Neural cell (in vitro differentiated cells): ENCODE data around the gene KLHDC9. TPM values are rescaled to one million over a fixed set of nuclear protein-coding genes. Genes with fewer than 3 reads are reported as not detected.

Experiments used
- H2AFZ ChIP-seq: fragments of 200-600, 300-800 bp; sonication (generic), shearing (Covaris generic); 2 replicates; pipeline ENCODE4 v1.6.0; 2014; ENCODE audit warnings: low read depth, mild to moderate bottlenecking, antibody characterized with exemption, low read length, moderate library complexity
- H3F3A ChIP-seq: fragments of 200-600 bp; shearing (Covaris generic); 2 replicates; pipeline ENCODE4 v1.6.1; 2016; ENCODE audit warnings: mild to moderate bottlenecking, moderate library complexity, mixed read lengths, antibody characterized with exemption, low read length; ENCODE audit not compliant: insufficient read depth, poor library complexity, severe bottlenecking
- H3K27ac ChIP-seq: fragments of 200-600, 300-800 bp; sonication (generic), shearing (Covaris generic); 2 replicates; pipeline ENCODE4 v1.5.1; 2014; ENCODE audit warnings: mild to moderate bottlenecking, low read length, moderate library complexity
- H3K27me3 ChIP-seq: fragments of 300-800, 200-600 bp; sonication (generic), shearing (Covaris generic); 2 replicates; pipeline ENCODE4 v1.6.0; 2014; ENCODE audit warnings: mild to moderate bottlenecking, low read depth, low read length, moderate library complexity; ENCODE audit not compliant: insufficient read depth
- H3K36me3 ChIP-seq: fragments of 300-800, 200-600 bp; sonication (generic), shearing (Covaris generic); 2 replicates; pipeline ENCODE4 v1.5.1; 2014; ENCODE audit warnings: mild to moderate bottlenecking, antibody characterized with exemption, low read length, moderate library complexity; ENCODE audit not compliant: insufficient read depth
- H3K4me2 ChIP-seq: fragments of 300-800, 200-600 bp; sonication (generic), shearing (Covaris generic); 2 replicates; pipeline ENCODE4 v1.6.0; 2014; ENCODE audit warnings: mild to moderate bottlenecking, low read length
- H3K4me3 ChIP-seq: fragments of 300-800, 200-600 bp; sonication (generic), shearing (Covaris generic); 2 replicates; pipeline ENCODE4 v1.5.1; 2014; ENCODE audit warnings: mild to moderate bottlenecking, low read length, moderate library complexity
- H3K79me2 ChIP-seq: fragments of 200-600 bp; shearing (Covaris generic); replicated peaks from 2 replicates; pipeline ENCODE4 v1.6.0; 2014; ENCODE audit warnings: mild to moderate bottlenecking, low read length, moderate library complexity; ENCODE audit not compliant: insufficient read depth
- H3K9ac ChIP-seq: fragments of 300-800, 200-600 bp; sonication (generic), shearing (Covaris generic); 2 replicates; pipeline ENCODE4 v1.6.1; 2016; ENCODE audit warnings: mild to moderate bottlenecking, low read length, mixed read lengths
- H3K9me2 ChIP-seq: fragments of 200-600 bp; shearing (Covaris generic); 2 replicates; pipeline ENCODE4 v1.6.1; 2016; ENCODE audit warnings: mild to moderate bottlenecking, low read length, mixed read lengths; ENCODE audit not compliant: insufficient read depth
- H3K9me3 ChIP-seq: fragments of 200-600, 300-800 bp; sonication (generic), shearing (Covaris generic); 2 replicates; pipeline ENCODE4 v1.6.1; 2016; ENCODE audit warnings: mild to moderate bottlenecking, mixed run types, low read length, moderate library complexity, mixed read lengths
- H4K20me1 ChIP-seq: fragments of 200-600 bp; shearing (Covaris generic); 2 replicates; pipeline ENCODE4 v1.6.1; 2016; ENCODE audit warnings: mild to moderate bottlenecking, mixed run types; ENCODE audit not compliant: insufficient read depth
- EP300 ChIP-seq: fragments of 450-650 bp; conservative IDR thresholded peaks from 2 replicates; pipeline ENCODE4 v1.6.1; 2014; ENCODE audit warnings: antibody characterized with exemption, mild to moderate bottlenecking, moderate library complexity; ENCODE audit not compliant: poor library complexity, severe bottlenecking
- EZH2 ChIP-seq: fragments of 200-600, 300-800 bp; shearing (Covaris generic), sonication (generic); IDR thresholded peaks from 2 replicates; pipeline ENCODE4 v1.6.1; 2014; ENCODE audit warnings: antibody characterized with exemption, low read length, borderline replicate concordance, mild to moderate bottlenecking; ENCODE audit not compliant: insufficient read depth, poor library complexity, severe bottlenecking
- MXI1 ChIP-seq: fragments of 450-650 bp; conservative IDR thresholded peaks from 2 replicates; pipeline ENCODE4 v1.6.1; 2014; ENCODE audit warnings: antibody characterized with exemption, mild to moderate bottlenecking; ENCODE audit not compliant: poor library complexity, severe bottlenecking
- POLR2AphosphoS5 ChIP-seq: IDR thresholded peaks from 2 replicates; pipeline ENCODE4 v1.6.1; 2012
- RAD21 ChIP-seq: fragments of 450-650 bp; conservative IDR thresholded peaks from 2 replicates; pipeline ENCODE4 v1.6.1; 2014; ENCODE audit warnings: antibody characterized with exemption, mild to moderate bottlenecking, moderate library complexity
- SMC3 ChIP-seq: fragments of 450-650 bp; conservative IDR thresholded peaks from 2 replicates; pipeline ENCODE4 v1.6.1; 2014; ENCODE audit warnings: antibody characterized with exemption, mild to moderate bottlenecking, moderate library complexity; ENCODE audit not compliant: poor library complexity
- TAF1 ChIP-seq: IDR thresholded peaks from 2 replicates; pipeline ENCODE4 v1.6.1; 2012; ENCODE audit warnings: low read depth
- polyA plus RNA-seq: library from polyadenylated mRNA; depleted of rRNA; stranded (reverse); fragments of >200 nt; gene quantifications from 2 replicates; pipeline ENCODE4 v1.2.3, GENCODE V29; 2014
- TF ChIP-seq, protein P1 (sequence below): fragments of 450-650 bp; IDR thresholded peaks from 2 replicates; pipeline ENCODE4 v1.5.1; 2014; ENCODE audit warnings: antibody characterized with exemption, mild to moderate bottlenecking, moderate library complexity; ENCODE audit not compliant: poor library complexity, severe bottlenecking
- TF ChIP-seq, protein P2 (sequence below): IDR thresholded peaks from 2 replicates; pipeline ENCODE4 v1.6.1; 2012; ENCODE audit warnings: borderline replicate concordance

The KLHDC9 gene
- polyA plus RNA-seq, 1 donor from 2014 or later: 78.1 TPM

- no peaks in the 10 kb centered on the region for H3K36me3 ChIP-seq
- no peak overlapping the region for H2AFZ ChIP-seq
- H3F3A ChIP-seq: no peaks in the 10 kb centered on the region
- H3K9me2 ChIP-seq: no peaks in the 10 kb centered on the region
- no peaks in the 10 kb centered on the region for H4K20me1 ChIP-seq
- no peak overlapping the region for H3K4me3 ChIP-seq
- H3K79me2 ChIP-seq: no peaks in the 10 kb centered on the region
- TF ChIP-seq RAD21 (no peak), MXI1 (no peak), EZH2 (no peak), POLR2AphosphoS5 (no peak), EP300 (no peak), SMC3 (no peak), TAF1 (no peak)
- TF ChIP-seq, protein P1, sequence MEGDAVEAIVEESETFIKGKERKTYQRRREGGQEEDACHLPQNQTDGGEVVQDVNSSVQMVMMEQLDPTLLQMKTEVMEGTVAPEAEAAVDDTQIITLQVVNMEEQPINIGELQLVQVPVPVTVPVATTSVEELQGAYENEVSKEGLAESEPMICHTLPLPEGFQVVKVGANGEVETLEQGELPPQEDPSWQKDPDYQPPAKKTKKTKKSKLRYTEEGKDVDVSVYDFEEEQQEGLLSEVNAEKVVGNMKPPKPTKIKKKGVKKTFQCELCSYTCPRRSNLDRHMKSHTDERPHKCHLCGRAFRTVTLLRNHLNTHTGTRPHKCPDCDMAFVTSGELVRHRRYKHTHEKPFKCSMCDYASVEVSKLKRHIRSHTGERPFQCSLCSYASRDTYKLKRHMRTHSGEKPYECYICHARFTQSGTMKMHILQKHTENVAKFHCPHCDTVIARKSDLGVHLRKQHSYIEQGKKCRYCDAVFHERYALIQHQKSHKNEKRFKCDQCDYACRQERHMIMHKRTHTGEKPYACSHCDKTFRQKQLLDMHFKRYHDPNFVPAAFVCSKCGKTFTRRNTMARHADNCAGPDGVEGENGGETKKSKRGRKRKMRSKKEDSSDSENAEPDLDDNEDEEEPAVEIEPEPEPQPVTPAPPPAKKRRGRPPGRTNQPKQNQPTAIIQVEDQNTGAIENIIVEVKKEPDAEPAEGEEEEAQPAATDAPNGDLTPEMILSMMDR: no peak
- TF ChIP-seq, protein P2, sequence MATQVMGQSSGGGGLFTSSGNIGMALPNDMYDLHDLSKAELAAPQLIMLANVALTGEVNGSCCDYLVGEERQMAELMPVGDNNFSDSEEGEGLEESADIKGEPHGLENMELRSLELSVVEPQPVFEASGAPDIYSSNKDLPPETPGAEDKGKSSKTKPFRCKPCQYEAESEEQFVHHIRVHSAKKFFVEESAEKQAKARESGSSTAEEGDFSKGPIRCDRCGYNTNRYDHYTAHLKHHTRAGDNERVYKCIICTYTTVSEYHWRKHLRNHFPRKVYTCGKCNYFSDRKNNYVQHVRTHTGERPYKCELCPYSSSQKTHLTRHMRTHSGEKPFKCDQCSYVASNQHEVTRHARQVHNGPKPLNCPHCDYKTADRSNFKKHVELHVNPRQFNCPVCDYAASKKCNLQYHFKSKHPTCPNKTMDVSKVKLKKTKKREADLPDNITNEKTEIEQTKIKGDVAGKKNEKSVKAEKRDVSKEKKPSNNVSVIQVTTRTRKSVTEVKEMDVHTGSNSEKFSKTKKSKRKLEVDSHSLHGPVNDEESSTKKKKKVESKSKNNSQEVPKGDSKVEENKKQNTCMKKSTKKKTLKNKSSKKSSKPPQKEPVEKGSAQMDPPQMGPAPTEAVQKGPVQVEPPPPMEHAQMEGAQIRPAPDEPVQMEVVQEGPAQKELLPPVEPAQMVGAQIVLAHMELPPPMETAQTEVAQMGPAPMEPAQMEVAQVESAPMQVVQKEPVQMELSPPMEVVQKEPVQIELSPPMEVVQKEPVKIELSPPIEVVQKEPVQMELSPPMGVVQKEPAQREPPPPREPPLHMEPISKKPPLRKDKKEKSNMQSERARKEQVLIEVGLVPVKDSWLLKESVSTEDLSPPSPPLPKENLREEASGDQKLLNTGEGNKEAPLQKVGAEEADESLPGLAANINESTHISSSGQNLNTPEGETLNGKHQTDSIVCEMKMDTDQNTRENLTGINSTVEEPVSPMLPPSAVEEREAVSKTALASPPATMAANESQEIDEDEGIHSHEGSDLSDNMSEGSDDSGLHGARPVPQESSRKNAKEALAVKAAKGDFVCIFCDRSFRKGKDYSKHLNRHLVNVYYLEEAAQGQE: no peak
- H3K27me3 ChIP-seq: no peaks in the 10 kb centered on the region
- no peak overlapping the region for H3K9ac ChIP-seq
- H3K27ac ChIP-seq: no peak overlapping the region
- no peak overlapping the region for H3K4me2 ChIP-seq
- H3K9me3 ChIP-seq: no peaks in the 10 kb centered on the region
Observed at GRCh38 chr1:161094481-161094880, 3.7 kb upstream of the KLHDC9 start.

- H3K9me2 ChIP-seq: no peaks in the 10 kb centered on the region
- H3K27ac ChIP-seq: no peak overlapping the region
- H3K9me3 ChIP-seq: no peaks in the 10 kb centered on the region
- H3K4me2 ChIP-seq: no peak overlapping the region
- no peaks in the 10 kb centered on the region for H3F3A ChIP-seq
- no peaks in the 10 kb centered on the region for H3K36me3 ChIP-seq
- H3K79me2 ChIP-seq: no peaks in the 10 kb centered on the region
- TF ChIP-seq MXI1: no peak
- TF ChIP-seq, protein P2: no peak
- TF ChIP-seq, protein P1: no peak
- TF ChIP-seq POLR2AphosphoS5: no peak
- TF ChIP-seq RAD21: no peak
- TF ChIP-seq SMC3: no peak
- no peak for TF ChIP-seq EP300
- no peak for TF ChIP-seq TAF1
- no peak for TF ChIP-seq EZH2
- H4K20me1 ChIP-seq: no peaks in the 10 kb centered on the region
- no peaks in the 10 kb centered on the region for H3K27me3 ChIP-seq
- no peak overlapping the region for H2AFZ ChIP-seq
- no peak overlapping the region for H3K9ac ChIP-seq
- no peak overlapping the region for H3K4me3 ChIP-seq
Observed at GRCh38 chr1:161095230-161095629, 2.9 kb upstream of the KLHDC9 start.
